Fibroblast of skin of abdomen (primary cell): ENCODE data around the gene KRTAP4-11. TPM values are rescaled to one million over a fixed set of nuclear protein-coding genes. Genes with fewer than 3 reads are reported as not detected.
A peak's percentile ranks its signal among the peaks of the same experiment; 100 is the strongest.
"Not testable (repeated sequence)": the region's sequence is repeated elsewhere in the genome, so short reads cannot be mapped to it uniquely, and the experiment has no call there.

ENCODE experiments used
- DNase-seq: peaks from one replicate; pipeline ENCODE4 v3.0.0-alpha.2; 2013
- polyA plus RNA-seq, 2 experiments: library from polyadenylated mRNA; unstranded; fragments of 120-200 nt; gene quantifications; one replicate each; pipeline ENCODE4 v1.2.1, GENCODE V29; 2013; ENCODE audit not compliant: insufficient read length in 2 of 2

Gene KRTAP4-11
- polyA plus RNA-seq (2013, experiment 1 of 2; ENCODE audit: insufficient read length) = not detected
- not detected for polyA plus RNA-seq (2013, experiment 2 of 2; ENCODE audit: insufficient read length)

- DNase-seq = not testable (repeated sequence)
Measured at GRCh38 chr17:41117846-41118386, at the start of gene KRTAP4-11. KRTAP4-11 (minus strand) TSS chr17:41118373; CDS start chr17:41118315, 58 bp downstream.

DNA sequence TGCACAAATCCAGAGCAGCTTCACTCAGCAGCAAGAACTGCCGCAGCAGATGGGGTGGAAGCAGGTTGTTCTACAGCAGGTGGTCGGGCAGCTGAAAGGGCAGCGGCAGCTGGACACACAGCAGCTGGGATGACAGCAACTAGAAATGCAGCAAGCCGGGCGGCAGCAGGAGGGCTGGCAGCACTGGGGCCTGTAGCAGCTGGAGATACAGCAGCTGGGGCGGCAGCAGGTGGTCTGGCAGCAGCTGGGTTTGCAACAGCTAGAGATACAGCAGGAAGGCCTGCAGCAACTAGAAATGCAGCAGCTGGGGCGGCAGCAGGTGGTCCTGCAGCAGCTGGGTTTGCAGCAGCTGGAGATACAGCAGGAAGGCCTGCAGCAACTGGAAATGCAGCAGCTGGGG, 49.4 kb upstream of the KRTAP4-11 start:
- no peak for DNase-seq

DNA sequence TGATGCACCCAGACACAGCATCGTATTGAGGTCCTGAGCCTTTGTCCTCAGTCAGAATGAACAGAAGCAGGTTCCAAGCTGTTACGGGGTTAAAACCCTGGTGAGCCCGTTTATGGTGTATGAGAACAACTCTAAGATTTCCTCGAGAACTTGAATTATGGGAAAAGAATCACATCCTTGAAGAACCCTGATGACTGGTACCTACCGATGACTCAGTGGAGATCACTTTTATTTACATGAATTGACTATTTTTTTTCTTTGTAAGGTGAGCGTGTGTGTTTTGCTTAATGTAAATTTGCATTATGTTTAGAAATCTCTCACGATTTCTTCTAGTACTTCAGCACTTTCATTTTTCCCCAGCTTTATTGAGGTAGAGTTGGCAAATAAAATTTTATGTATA, 45.7 kb upstream of the KRTAP4-11 start:
- DNase-seq = no peak

GRCh38 chr17:41160648-41161047, 42.5 kb upstream of the KRTAP4-11 start, which contains the start of gene KRTAP4-4:
KRTAP4-4 (minus strand) TSS chr17:41160748; CDS start chr17:41160691, 57 bp downstream.
- no peak for DNase-seq

DNA sequence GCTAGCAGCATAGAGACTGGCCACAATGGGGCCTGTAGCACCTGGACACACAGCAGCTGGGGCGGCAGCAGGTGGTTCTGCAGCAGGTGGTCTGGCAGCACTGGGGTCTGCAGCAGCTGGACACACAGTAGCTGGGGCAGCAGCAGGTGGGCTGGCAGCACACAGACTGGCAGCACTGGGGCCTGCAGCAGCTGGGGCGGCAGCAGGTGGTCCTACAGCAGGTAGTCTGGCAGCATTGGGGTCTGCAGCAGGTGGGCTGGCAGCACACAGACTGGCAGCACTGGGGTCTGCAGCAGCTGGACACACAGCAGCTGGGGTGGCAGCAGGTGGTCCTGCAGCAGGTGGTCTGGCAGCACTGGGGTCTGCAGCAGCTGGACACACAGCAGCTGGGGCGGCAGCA, 42.0 kb upstream of the KRTAP4-11 start:
- not testable (repeated sequence) for DNase-seq

DNA sequence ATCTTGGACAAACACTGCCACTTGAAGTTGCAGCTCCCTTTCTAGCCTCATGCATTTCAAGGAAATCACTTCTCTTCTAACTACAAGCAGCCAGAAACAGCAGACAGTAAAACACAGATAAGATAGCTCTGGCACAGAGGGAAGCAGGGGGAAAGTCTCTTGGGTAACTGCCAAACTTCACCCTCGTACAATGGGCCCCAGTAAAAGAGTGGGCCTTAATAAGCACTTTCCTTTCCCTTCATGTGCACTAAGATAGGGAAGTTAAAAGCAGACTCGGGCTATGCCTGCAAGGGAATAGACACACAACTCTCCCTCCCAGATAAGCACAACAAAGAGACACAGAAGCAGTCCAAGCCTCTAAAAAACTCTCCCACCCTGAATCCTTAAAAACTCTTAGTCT, 35.7 kb upstream of the KRTAP4-11 start:
- DNase-seq = no peak

DNA sequence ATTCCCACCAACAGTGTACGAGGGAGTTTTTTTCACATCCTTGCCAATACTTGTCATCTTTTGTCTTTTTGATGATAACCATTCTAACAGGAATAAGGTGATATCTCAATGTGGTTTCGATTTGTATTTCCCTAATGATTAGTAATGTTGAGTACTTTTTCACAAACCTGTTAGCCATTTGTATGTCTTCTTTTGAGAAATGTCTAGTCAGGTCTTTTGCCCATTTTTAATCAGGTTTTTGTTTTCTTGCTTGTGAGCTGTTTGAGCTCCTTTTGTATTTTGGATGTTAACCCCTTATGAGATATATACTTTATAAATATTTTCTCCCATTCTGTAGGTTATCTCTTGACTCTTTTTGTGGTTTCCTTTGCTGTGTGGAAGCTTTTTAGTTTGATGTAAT, 33.4 kb upstream of the KRTAP4-11 start:
- DNase-seq = no peak

- no peak for DNase-seq
Measured at GRCh38 chr17:41150026-41150425, 31.9 kb upstream of the KRTAP4-11 start.

GRCh38 chr17:41149652-41149985, 31.4 kb upstream of the KRTAP4-11 start, which contains the start of gene KRTAP4-5:
KRTAP4-5 (minus strand) TSS chr17:41149825; CDS start chr17:41149767, 58 bp downstream.
- no peak for DNase-seq

GRCh38 chr17:41148971-41149651, 30.9 kb upstream of the KRTAP4-11 start:
- DNase-seq = not testable (repeated sequence)

DNA sequence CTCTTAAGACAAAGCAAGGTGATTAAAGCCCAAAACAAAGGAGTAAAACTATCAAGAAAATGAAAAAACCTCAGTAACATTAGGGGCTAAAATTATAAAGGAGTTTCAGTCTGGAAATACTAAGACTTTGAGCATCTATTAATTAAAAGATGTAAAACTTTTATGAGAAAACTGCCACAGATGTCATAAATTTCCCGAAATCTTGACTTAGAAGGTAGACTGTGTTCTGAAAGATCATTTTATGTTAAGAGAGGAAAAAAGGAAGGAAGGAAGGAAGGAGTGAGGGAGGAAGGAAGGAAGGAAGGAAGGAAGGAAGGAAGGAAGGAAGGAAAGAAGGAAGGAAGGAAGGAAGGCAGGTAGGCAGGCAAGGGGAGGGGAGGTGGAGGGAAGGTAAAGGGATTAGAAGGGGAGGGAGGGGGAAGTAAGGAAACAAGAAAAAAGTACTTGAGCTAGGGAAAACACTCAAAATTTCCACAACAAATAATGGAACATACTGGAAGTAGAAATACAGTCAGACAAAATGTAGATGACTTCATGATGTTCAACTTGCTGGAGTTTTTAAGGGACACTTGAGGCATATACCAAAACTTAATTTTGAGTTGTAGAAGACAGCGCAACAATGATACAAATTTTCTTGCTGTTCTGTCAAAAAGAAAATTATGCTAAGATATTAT, 29.5 kb upstream of the KRTAP4-11 start:
- no peak for DNase-seq

DNA sequence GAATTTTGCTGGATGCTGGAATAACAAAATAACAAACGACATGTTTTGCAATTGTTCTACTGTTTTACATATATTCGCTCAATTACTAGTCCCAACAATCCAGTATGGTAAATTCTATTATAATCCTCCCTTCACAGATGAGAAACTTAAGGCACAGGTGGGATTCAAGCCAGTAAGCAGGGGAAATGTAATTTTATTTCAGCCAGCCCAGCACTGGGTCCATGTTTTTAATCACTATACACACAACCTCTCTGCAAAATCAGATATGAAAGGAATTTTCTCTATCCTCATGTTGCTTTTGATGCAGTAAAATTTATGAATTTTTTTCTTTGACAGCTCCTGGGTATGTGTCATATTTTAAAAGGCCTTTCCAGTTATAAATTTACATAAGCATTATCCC, 27.1 kb upstream of the KRTAP4-11 start:
- DNase-seq = no peak

DNA sequence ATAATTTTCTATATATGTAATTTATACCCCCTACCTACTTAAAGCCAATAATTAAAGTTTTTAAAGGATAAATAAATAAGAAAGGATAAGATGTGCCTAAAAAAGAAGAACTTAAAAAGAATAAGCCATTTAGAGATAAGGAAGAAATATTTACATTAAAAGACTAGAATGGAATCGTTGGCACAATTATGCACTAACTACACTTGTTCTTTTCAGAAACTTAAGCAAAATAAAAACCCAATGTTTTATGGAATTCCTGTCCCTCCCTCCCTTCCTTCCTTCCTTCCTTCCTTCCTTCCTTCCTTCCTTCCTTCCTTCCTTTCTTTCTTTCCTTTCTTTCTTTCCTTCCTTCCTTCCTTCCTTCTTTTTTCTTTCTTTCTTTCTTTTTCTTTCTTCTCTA, 26.7 kb upstream of the KRTAP4-11 start:
- DNase-seq = no peak

DNA sequence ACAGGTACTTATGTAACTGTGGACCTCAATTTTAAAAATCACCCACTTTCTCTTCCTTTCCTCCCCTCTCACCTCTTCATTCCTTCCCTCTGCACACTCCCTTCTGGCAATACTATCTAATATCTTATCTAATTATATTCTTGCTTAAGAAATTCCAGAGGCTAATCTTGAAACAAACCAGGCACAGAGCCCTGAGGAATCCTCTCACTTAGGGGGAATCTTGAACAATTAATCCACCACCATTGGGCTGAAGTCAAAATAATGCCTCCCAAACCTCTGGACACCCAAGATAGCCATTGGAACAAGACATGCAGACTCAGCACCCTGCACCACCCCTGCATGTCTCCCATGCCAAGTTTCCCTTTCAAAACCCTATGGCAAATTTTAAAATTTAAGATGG, 23.2 kb upstream of the KRTAP4-11 start:
- no peak for DNase-seq

DNA sequence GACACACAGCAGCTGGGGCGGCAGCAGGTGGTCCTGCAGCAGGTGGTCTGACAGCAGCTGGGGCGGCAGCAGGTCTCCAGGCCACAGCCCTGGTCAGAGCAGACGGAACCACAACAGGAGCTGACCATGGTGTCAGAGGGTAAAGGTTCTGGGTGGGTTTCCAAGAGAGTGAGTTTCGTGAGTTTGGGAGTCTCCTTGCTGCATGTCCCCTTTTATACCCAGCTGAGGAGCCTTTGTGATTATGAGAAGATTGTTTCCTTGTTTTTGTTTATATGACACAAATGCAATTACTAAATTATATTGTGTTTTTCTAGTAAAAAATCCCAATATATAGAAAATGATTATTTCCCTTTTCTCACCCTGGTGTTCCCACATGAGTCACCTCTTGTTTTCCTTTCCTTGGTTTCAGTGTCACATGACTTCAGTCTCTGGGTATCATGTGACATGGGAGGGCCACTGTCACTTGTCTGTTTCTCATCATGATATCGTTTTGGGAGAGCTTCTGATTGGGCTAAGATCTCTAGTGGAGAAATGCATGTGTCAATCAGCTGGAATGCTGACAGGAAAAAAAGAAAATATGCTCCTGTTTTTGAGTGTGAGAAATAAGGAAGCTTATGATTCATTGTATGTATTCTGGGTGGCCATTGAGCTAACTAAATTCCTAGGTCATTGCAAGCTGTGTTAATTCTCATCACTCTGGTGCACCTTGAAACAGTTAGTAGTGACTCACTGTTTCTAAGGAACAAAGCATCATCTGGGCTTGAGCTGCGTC, 22.4 kb upstream of the KRTAP4-11 start, which contains the start of gene KRTAP4-6:
KRTAP4-6 (minus strand) TSS at position 185 of the 772 bp plus-strand sequence; CDS start at position 128, 57 bp downstream.
- DNase-seq = peak; percentile 97

GRCh38 chr17:41139865-41140264, 21.7 kb upstream of the KRTAP4-11 start:
- DNase-seq = not testable (repeated sequence)

DNA sequence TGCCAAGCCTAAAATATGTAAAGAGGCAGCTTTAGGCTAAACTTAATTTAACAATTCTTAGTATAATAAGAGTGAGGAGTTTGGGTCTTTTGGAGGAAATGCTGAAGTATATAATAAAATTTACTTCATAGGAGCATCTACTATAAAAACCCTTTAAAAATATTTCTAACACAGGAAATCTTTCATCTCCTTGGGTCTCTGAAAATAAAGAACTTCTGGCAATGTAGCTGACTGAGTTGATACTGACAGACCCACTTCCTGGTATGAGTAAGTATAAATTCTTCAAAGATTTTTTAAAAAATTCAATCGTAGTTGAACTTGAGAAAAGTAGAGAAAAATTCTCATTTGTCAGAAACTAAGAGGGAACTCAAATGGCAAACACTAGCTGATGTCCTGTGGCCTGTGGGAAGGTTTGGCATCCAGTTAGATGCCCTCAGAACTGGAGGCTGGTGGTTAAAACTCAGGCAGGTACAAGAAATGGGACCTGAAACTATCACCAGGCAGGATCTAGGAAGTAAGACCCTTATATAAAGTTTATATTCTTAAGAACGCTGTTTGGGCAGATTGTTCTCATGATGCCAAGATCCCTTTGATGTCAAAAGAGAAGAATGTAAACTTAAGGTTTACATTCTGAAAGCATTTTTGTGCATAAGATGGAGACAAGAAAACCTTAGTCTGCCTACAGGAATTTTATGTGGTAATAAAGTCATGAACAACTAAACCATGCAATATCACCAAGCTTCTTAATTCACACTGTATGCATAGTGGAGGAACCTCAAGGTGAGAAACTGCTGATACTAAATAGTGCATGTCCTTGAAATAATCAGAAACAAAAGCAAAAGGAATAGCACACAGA, 15.9 kb upstream of the KRTAP4-11 start:
- peak; percentile 31 for DNase-seq

- DNase-seq = peak; percentile 40
Measured at GRCh38 chr17:41131979-41132378, 13.8 kb upstream of the KRTAP4-11 start.

DNA sequence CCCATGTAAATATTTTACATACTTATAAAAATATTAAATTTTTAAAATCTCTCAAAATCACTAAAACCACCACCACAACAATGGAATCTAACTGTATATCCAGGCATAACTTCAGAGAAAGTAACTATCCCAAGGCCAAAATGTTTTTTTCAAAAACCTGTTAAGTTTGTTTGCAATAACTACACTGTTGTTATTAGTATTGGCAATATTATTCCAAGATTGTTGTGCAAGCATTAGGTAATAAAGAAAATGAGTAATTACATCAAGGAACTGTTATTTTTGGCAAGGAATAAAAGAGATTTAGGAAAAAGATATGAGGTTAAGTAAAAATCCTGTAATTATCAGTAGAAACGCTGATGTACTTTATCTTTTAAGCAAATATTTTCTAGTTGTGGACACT, 9.2 kb upstream of the KRTAP4-11 start:
- DNase-seq = no peak

DNA sequence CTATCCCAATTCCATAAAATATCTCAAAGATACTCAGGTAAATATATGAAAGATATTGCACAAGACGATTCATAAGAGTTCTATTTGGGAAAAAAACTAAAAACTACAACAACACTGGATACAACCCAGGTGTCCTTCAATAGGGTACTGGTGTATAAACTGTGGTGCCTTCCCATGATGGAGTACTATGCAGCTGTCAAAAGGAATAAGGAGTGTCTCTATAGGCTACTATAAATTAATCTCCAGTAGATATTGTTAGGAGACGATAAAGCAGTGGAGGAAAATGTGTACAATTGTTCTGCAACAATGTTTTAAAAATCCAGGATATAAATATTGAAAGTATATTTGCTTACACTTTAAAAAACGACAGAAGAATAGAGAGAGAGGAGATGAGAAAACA, 8.2 kb upstream of the KRTAP4-11 start:
- no peak for DNase-seq

GRCh38 chr17:41125064-41125463, 6.9 kb upstream of the KRTAP4-11 start:
- DNase-seq = no peak

- DNase-seq = not testable (repeated sequence)
Measured at GRCh38 chr17:41123991-41124371, 5.8 kb upstream of the KRTAP4-11 start, which contains the start of gene KRTAP4-12. KRTAP4-12 (minus strand) TSS chr17:41124182; CDS start chr17:41124122, 60 bp downstream.
